Nephron progenitor cell (in vitro differentiated cells): Measurements from ENCODE around the gene MUS81.

ENCODE experiments used
- DNase-seq: peaks from one replicate; pipeline ENCODE4 v3.0.0; 2021
- H3K27ac Mint-ChIP-seq: 2 replicates; pipeline ENCODE4 v1.8.0; 2021; ENCODE audit warnings: mild to moderate bottlenecking, moderate library complexity, mixed read lengths
- H3K27me3 Mint-ChIP-seq: 2 replicates; pipeline ENCODE4 v1.8.0; 2021; ENCODE audit warnings: mild to moderate bottlenecking, low read depth, mixed read lengths; ENCODE audit not compliant: poor library complexity
- H3K36me3 Mint-ChIP-seq: 2 replicates; pipeline ENCODE4 v1.8.0; 2021; ENCODE audit warnings: low read depth, mixed read lengths
- H3K4me1 Mint-ChIP-seq: 2 replicates; pipeline ENCODE4 v1.8.0; 2021; ENCODE audit warnings: mixed read lengths
- H3K4me3 Mint-ChIP-seq: 2 replicates; pipeline ENCODE4 v1.8.0; 2021; ENCODE audit warnings: mild to moderate bottlenecking, moderate library complexity, mixed read lengths
- H3K9me3 Mint-ChIP-seq: 2 replicates; pipeline ENCODE4 v1.8.0; 2021; ENCODE audit warnings: mild to moderate bottlenecking, moderate library complexity, mixed read lengths
- CTCF ChIP-seq: fragments of 200-600 bp; sonication (generic); IDR thresholded peaks from 2 replicates; pipeline ENCODE4 v1.5.0; 2021; ENCODE audit warnings: antibody characterized with exemption

Gene MUS81

GRCh38 chr11:65912845-65913244, 52.6 kb downstream of the MUS81 start:
- H3K9me3 Mint-ChIP-seq, result no peaks in the 10 kb centered on the region
- H3K4me1 Mint-ChIP-seq, result peaks cover 35% of the 10 kb centered on the region
- TF ChIP-seq CTCF, result no peak
- H3K27ac Mint-ChIP-seq, result no peak overlapping the region
- peaks cover 28% of the 10 kb centered on the region for H3K27me3 Mint-ChIP-seq
- H3K4me3 Mint-ChIP-seq, result no peak overlapping the region
- DNase-seq, result no peak
- peaks cover 7% of the 10 kb centered on the region for H3K36me3 Mint-ChIP-seq

GRCh38 chr11:65915101-65915820, 55.0 kb downstream of the MUS81 start:
- Mint-ChIP-seq H3K27ac (peak overlapping the region; percentile 79), H3K4me3 (no peak overlapping the region)
- no peak for TF ChIP-seq CTCF

GRCh38 chr11:65915821-65916251, 55.6 kb downstream of the MUS81 start:
- Mint-ChIP-seq H3K27me3 (peaks cover 3% of the 10 kb centered on the region), H3K36me3 (peaks cover 7% of the 10 kb centered on the region), H3K4me1 (peaks cover 41% of the 10 kb centered on the region), H3K4me3 (no peak overlapping the region), H3K27ac (no peak overlapping the region), H3K9me3 (no peaks in the 10 kb centered on the region)
- DNase-seq, result no peak
- TF ChIP-seq CTCF, result no peak

More at GRCh38 chr11:65915101-65915820, 55.0 kb downstream of the MUS81 start:
- Mint-ChIP-seq H3K27me3 (peaks cover 4% of the 10 kb centered on the region), H3K9me3 (no peaks in the 10 kb centered on the region), H3K36me3 (peaks cover 7% of the 10 kb centered on the region), H3K4me1 (peaks cover 41% of the 10 kb centered on the region)
- DNase-seq, result no peak
